GM13976 (cell line): ENCODE results near the gene ZNFX1.

Experiments used
- DNase-seq: peaks from one replicate; pipeline ENCODE4 v3.0.0; 2012; ENCODE audit warnings: low spot score
- CTCF ChIP-seq: IDR thresholded peaks from 2 replicates; pipeline ENCODE4 v1.5.1; 2012; ENCODE audit warnings: borderline replicate concordance, mild to moderate bottlenecking; ENCODE audit not compliant: insufficient read depth; ENCODE audit errors: extremely low read depth, missing control alignments, control extremely low read depth
- in situ Hi-C: fragments of 300-500 bp; cut with MboI; formaldehyde crosslinking; loops from one replicate; pipeline ENCODE4 v1.12.0; 2022; ENCODE audit warnings: low sequenced_read_pairs, mixed read lengths, inconsistent platforms; ENCODE audit not compliant: unreplicated experiment

Gene ZNFX1

DNA sequence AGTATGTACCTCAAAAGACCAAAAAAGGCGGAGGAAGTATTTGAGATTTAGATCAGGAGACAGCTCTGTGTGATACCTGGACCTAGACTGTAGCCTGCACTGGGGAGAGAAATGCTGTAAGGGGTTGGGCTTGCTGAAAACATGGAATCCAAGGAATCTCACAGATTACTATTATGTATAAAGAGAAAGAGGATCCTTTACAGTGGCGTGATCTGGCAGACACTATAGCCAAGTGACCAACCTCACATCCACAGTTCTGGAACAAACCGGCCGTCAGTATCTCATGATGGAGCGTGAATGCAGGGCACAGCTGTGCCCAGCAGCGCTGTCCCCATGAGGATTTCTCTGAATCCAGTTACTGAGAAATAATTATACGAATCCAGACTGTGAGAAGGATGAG is 46.4 kb downstream of the ZNFX1 start:
- DNase-seq, result no peak
- no peak for TF ChIP-seq CTCF
- in situ Hi-C loops, result no loop called here

DNA sequence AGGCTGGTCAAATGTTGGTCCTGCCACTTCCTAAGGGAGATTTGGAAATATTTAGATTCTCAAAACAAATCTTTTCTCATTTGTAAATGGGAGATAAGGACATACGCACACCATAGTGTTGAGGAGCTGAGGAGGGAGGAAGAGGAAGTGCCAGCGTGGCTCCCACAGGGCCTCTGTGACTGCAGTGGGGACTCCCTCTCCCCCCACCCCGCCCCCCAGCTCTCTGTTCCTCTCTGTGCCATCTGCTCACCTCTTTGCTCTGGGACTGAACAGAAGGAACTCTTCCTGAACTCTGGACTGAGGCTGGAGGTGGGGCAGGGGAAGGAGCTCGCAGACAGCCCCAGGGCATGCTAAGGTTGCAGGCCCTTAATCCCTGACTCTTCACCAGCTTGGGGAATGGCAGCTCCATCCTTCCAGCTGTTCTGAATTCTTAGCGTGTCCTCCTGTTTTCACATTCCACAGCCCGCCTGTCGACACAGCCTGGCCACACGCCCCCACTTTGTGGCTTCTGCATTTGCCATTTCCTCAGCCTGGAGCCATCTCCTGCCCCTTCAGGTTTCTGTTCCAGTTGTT is 47.2 kb downstream of the ZNFX1 start:
- no peak for TF ChIP-seq CTCF
- in situ Hi-C loops, result no loop called here
- no peak for DNase-seq

GRCh38 chr20:49230021-49230420 is 47.8 kb downstream of the ZNFX1 start:
- no peak for TF ChIP-seq CTCF
- DNase-seq, result no peak
- in situ Hi-C loops, result no loop called here

DNA sequence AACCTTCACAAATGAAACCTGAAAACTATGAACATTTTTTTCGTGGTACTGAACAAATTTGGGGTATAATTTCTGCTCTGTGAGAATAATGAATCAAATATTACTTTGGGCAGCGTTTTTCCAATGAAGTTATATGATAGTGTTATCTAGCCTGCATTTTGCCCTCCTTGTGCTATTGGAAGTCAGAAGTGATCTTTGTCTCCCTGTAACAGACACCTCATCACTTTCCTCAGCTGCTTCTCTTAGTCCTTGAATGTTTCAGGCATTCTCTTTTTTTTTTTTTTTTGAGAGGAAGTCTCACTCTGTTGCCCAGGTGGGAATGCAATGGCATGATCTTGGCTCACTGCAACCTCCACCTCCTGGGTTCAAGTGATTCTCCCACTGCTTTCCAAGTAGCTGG is 48.5 kb downstream of the ZNFX1 start:
- no peak for TF ChIP-seq CTCF
- DNase-seq, result no peak
- in situ Hi-C loops, result no loop called here

DNA sequence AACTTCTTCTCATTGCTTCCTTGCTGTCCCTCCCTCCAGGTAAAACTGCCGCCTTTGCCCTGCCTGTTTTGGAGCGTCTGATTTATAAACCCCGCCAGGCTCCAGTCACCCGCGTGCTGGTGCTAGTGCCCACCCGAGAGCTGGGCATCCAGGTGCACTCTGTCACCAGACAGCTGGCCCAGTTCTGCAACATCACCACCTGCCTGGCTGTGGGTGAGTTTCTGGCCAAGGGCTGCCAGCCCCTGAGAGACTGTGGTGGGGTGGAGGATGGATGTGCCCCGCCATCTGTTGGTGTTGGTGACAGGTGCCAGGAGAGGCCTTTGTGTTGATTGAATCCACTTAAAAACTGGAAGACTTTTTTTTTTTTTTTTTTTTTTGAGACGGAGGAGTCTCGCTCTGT is 49.2 kb downstream of the ZNFX1 start:
- TF ChIP-seq CTCF, result no peak
- DNase-seq, result no peak
- in situ Hi-C loops, result no loop called here

DNA sequence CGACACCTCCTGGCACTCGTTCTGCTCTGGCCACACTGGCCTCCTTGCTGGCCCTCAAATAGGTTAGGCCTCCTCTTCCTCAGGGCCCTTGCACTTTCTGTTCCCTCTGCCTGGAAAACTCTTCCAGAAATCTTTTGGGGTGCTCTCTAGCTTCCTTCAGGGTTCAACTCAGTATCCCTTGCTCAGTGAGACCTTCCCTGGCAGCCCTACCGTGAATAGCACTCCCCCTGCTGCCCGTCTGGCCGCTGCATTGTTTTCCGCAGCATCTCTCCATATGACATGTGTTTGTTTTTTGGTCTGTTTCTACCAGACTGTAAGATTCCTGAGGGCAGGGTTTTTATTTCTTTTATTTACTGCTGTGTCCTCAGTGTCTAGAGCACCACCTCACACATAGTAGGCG is 52.0 kb downstream of the ZNFX1 start:
- TF ChIP-seq CTCF, result no peak
- in situ Hi-C loops, result no loop called here
- DNase-seq, result no peak
